BJ (cell line): ENCODE measurements around the gene KCNE4. TPM values are rescaled to one million over a fixed set of nuclear protein-coding genes. Genes with fewer than 3 reads are reported as not detected.

ENCODE experiments used
- CTCF ChIA-PET: fragments of 350-600 bp; formaldehyde crosslinking; extraction: SDS; loops from one replicate; lab custom pipeline; 2021; ENCODE audit warnings: antibody characterized with exemption, inconsistent platforms; lab: Yijun Ruan, JAX
- POLR2A ChIA-PET: fragments of 300-600 bp; sonication (Branson Sonifier 250); formaldehyde crosslinking; extraction: SDS; loops from one replicate; lab custom pipeline; 2021; ENCODE audit warnings: antibody characterized with exemption; lab: Charles Lee
- DNase-seq: peaks from one replicate; pipeline ENCODE4 v3.0.0-alpha.2; 2011; ENCODE audit warnings: low read depth
- H3K27me3 ChIP-seq: 2 replicates; pipeline ENCODE4 v1.6.0; 2011; ENCODE audit warnings: low read length; ENCODE audit not compliant: control insufficient read depth, insufficient read depth
- H3K36me3 ChIP-seq: 2 replicates; pipeline ENCODE4 v1.5.1; 2011; ENCODE audit warnings: low read length; ENCODE audit not compliant: control insufficient read depth, insufficient read depth
- H3K4me3 ChIP-seq: 2 replicates; pipeline ENCODE4 v1.5.1; 2011; ENCODE audit warnings: low read depth, mild to moderate bottlenecking, control low read depth, low read length
- CTCF ChIP-seq: IDR thresholded peaks from 2 replicates; pipeline ENCODE4 v1.5.1; 2011; ENCODE audit warnings: low read depth, mild to moderate bottlenecking, control low read depth, inconsistent platforms, low read length, moderate library complexity; ENCODE audit not compliant: insufficient read depth
- polyA plus RNA-seq: library from polyadenylated mRNA; depleted of rRNA; stranded (reverse); fragments of >200 nt; gene quantifications from 2 replicates; pipeline ENCODE4 v1.2.3, GENCODE V29; 2011

Gene KCNE4
- polyA plus RNA-seq, 1 experiment, result 18.5 TPM

GRCh38 chr2:223047260-223047761, 4.7 kb upstream of the KCNE4 start:
- no peaks in the 10 kb centered on the region for H3K27me3 ChIP-seq
- TF ChIP-seq CTCF, result no peak
- no peak overlapping the region for H3K4me3 ChIP-seq
- no peaks in the 10 kb centered on the region for H3K36me3 ChIP-seq
- CTCF ChIA-PET, result interaction anchor here (1.1 to 1.6 kb wide), 2 partner anchors 65 to 75 kb away, joined by 3 to 4 read pairs; no protein-coding TSS in a partner anchor
- POLR2A ChIA-PET, result interaction anchor here (0.6 kb wide), 1 partner anchor 525 kb away, joined by 3 read pairs; no protein-coding TSS in a partner anchor
- DNase-seq, result peak; percentile 88

GRCh38 chr2:223048519-223048918, 3.5 kb upstream of the KCNE4 start:
- POLR2A ChIA-PET, result no interaction called here
- Histone ChIP-seq H3K27me3 (no peaks in the 10 kb centered on the region), H3K36me3 (no peaks in the 10 kb centered on the region), H3K4me3 (no peak overlapping the region)
- CTCF ChIA-PET, result no interaction called here
- DNase-seq, result no peak
- no peak for TF ChIP-seq CTCF

GRCh38 chr2:223049356-223049755, 2.6 kb upstream of the KCNE4 start:
- DNase-seq, result no peak

GRCh38 chr2:223050188-223050587, 1.8 kb upstream of the KCNE4 start:
- CTCF ChIA-PET, result no interaction called here
- no peaks in the 10 kb centered on the region for H3K27me3 ChIP-seq
- DNase-seq, result no peak
- no peaks in the 10 kb centered on the region for H3K36me3 ChIP-seq
- no peak for TF ChIP-seq CTCF
- no peak overlapping the region for H3K4me3 ChIP-seq
- POLR2A ChIA-PET, result no interaction called here

More at GRCh38 chr2:223049356-223049755, 2.6 kb upstream of the KCNE4 start:
- Histone ChIP-seq H3K4me3 (no peak overlapping the region), H3K36me3 (no peaks in the 10 kb centered on the region), H3K27me3 (no peaks in the 10 kb centered on the region)
- TF ChIP-seq CTCF, result no peak
- CTCF ChIA-PET, result no interaction called here
- POLR2A ChIA-PET, result no interaction called here

GRCh38 chr2:223050900-223051504, 988 bp upstream of the KCNE4 start:
- TF ChIP-seq CTCF, result no peak
- no peak overlapping the region for H3K4me3 ChIP-seq
- CTCF ChIA-PET, result interaction anchor here (1.2 kb wide), 2 partner anchors 44 to 79 kb away, joined by 3 to 7 read pairs; no protein-coding TSS in a partner anchor

More at GRCh38 chr2:223050900-223051504, 988 bp upstream of the KCNE4 start:
- no peak for DNase-seq
- Histone ChIP-seq H3K36me3 (peaks cover 1% of the 10 kb centered on the region; the same call in 1 of the 2 replicates), H3K27me3 (no peaks in the 10 kb centered on the region)
- POLR2A ChIA-PET, result no interaction called here
